GM12801 (cell line): ENCODE results near the gene C2CD2.

Experiments used
- TF ChIP-seq, protein P1 (sequence below): IDR thresholded peaks from one replicate; pipeline ENCODE4 v1.5.1; 2011; ENCODE audit warnings: control low read depth; ENCODE audit not compliant: insufficient read length; ENCODE audit errors: extremely low read depth

Gene C2CD2

GRCh38 chr21:41933313-41934079 lies 20.3 kb downstream of the C2CD2 start:
- TF ChIP-seq, protein P1, sequence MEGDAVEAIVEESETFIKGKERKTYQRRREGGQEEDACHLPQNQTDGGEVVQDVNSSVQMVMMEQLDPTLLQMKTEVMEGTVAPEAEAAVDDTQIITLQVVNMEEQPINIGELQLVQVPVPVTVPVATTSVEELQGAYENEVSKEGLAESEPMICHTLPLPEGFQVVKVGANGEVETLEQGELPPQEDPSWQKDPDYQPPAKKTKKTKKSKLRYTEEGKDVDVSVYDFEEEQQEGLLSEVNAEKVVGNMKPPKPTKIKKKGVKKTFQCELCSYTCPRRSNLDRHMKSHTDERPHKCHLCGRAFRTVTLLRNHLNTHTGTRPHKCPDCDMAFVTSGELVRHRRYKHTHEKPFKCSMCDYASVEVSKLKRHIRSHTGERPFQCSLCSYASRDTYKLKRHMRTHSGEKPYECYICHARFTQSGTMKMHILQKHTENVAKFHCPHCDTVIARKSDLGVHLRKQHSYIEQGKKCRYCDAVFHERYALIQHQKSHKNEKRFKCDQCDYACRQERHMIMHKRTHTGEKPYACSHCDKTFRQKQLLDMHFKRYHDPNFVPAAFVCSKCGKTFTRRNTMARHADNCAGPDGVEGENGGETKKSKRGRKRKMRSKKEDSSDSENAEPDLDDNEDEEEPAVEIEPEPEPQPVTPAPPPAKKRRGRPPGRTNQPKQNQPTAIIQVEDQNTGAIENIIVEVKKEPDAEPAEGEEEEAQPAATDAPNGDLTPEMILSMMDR: no peak

DNA sequence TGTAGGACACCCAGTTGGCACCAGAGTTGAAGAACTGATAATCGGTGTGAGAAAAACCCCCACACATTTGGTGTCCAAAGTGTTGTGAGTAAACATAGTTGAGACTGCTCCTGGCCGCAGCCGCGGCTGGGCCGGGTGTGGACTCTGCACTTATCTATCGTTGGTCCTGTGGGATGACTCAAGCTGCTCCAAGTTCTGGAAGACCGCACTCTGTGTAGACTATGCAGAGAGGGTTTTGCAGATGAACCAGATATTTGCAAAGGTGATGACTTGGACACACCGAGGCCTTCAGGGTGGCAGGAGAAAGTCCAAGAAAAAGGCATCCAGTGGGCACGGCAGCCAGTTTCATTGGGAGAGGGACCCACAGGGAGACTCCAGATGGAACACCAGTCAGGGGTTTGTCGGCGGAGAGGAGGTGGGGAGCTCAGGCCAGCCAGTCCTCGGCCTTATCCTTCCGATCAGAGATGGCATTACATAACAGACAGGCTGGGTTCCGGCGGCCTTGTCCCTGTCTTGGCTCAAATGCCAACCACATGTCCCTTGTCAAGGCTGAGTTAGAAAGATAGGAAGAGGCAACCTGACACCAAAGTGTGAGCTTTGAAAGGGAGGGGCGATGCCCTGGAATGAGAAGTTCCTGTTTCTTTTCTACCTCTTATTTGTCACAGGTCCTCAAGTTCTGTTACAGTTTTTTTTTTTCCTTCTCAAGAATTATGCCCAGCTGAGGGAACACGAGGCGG lies 21.1 kb downstream of the C2CD2 start:
- TF ChIP-seq, protein P1: no peak

- TF ChIP-seq, protein P1: no peak
Measured at GRCh38 chr21:41932191-41932575, 21.6 kb downstream of the C2CD2 start.

DNA sequence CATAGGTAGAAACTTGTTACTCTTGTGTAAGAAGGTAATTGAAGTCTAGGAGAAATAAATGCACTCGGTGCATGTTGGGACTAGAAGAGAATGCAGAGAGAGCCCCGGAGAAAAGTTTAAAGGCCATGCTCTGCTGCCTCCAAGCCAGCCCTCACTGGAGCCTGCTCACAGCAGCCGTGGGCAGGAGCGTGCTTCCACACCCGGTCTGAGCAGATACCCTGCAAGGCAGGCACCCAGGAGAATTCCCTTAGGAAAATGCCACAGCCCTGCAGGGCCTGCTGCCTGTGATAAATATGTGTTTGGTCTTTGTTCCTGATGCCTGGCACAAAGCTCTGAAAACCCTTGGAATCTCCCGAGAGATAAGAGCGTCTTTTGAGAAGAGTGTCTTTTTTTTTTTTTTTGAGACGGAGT lies 22.8 kb downstream of the C2CD2 start:
- TF ChIP-seq, protein P1: no peak

DNA sequence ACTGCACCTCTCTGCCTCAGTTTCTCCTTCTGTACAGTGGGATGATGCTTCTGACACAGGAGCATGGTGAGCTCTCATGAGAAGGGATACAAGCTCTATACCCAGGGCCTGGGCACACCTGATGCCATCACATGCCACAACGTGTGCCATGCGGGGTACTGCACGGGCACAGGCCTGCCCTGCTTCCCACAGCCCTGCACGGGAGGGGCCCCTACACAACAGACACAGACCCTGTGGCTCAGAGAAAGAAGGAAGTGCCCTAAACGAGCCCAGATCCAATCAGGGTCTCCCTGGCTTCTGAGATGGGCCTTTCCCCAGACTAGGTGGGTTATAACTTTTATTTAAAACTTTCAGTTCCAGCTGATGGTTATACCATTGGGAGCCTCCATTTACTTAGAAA lies 24.6 kb downstream of the C2CD2 start:
- TF ChIP-seq, protein P1: no peak

- TF ChIP-seq, protein P1: no peak
Measured at GRCh38 chr21:41928621-41929220, 25.1 kb downstream of the C2CD2 start.

DNA sequence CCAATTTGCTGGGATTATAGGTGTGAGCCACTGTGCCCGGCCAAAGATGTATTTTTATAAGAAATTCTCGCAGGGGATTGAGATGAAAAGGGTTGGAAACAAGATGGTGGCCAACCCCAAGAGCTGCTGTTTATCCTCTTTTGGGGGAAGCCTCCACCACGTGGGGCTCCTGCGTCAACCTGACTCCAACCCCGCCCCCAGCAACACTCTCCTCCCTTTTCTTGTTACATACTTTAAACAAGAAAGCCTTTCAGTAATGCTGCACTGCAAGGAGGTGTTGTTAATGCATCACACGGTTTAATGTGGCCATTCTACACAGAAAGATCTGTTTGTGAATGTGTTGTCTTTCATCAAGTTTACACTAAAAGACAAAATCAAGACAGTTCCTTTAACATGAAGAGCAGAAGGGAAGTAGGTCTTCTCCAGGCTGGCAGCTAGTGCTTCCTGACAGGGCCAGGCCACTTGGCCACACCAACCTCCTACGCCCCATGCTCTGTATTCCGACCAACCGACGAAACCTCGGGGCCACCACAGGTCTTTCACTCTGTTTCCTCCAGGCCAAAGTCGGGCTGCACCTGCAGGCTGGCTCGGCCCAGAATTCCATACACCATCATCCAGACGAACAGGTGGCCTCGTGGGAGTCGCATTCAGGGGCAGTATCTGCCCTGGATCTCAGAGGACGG lies 25.9 kb downstream of the C2CD2 start:
- TF ChIP-seq, protein P1: no peak
